ENCODE data around the gene PANX2. TPM values are rescaled to one million over a fixed set of nuclear protein-coding genes. Genes with fewer than 3 reads are reported as not detected.

PANX2 gene
- total RNA-seq, 1 experiment from 2014 or later, result 1.4 TPM

- peak; percentile 49 for DNase-seq (ENCODE audit: low spot score)
Measured at GRCh38 chr22:50184004-50184901, 13.7 kb downstream of the PANX2 start.

GRCh38 chr22:50184902-50185374 is 14.4 kb downstream of the PANX2 start:
- DNase-seq (ENCODE audit: low spot score), result no peak

- DNase-seq (ENCODE audit: low spot score), result peak; percentile 40
Measured at GRCh38 chr22:50185375-50186087, 15.0 kb downstream of the PANX2 start, which contains the start of gene TRABD. TRABD (plus strand) TSS chr22:50185913; CDS start chr22:50193061, 7,148 bp downstream.

- DNase-seq (ENCODE audit: low spot score), result no peak
Measured at GRCh38 chr22:50186181-50186714, 15.7 kb downstream of the PANX2 start.

DNA sequence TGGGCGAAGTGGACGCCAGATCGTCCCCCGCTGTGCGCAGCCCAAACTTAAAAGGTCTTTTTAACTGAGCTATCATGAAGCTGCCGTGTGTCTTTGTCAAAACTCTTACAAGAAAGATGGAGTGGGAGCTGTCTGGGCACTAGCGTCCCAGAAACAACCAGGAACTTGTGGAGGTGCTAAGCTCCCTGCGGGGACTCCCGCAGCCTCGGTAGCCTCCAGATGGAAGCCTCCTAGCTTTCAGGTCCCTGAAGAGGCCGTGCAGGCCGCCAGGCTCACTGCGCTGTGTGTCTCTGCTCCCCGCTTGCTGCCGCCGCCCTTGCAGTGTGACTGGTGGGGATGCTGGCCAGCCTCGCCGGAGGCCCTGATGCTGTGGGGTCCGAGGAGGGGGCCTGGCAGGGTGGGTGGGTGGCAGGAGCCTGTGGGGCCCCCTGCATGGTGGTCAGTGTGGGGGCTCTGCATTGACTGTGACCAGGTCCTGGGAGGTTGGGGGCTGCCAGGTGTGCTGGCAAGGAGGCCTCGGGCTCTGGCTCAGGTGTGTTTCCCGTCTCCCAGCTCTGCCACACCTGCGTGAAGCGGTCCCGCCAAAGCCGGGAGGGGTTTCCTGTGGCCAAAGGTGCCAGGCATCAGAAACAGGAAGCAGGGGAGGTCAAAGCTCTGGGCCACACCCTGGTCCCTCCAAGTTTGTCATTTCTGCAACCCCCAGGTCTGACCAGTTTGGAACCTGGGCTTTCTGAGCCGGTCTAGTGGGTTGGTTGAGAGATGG is 16.4 kb downstream of the PANX2 start:
- DNase-seq (ENCODE audit: low spot score), result no peak

DNA sequence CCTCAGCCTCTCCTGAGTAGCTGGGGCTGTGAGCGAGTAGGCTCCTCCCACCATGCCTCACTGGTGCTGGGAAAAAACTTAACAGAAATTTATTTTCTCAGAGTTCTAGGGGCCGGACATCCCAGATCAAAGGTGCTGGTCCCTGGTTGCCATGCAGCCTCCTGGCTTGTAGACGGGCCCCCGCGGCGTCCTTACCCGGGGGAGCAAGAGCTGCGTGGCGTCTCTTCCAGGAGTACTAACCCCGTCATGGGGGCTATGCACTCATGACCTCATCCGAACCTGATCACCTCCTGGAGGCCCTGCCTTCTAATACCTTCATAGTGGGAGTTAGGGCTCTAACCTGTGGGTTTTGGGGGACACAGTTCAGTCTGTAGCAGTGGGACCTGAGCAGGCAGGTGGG is 17.8 kb downstream of the PANX2 start:
- no peak for DNase-seq (ENCODE audit: low spot score)

DNA sequence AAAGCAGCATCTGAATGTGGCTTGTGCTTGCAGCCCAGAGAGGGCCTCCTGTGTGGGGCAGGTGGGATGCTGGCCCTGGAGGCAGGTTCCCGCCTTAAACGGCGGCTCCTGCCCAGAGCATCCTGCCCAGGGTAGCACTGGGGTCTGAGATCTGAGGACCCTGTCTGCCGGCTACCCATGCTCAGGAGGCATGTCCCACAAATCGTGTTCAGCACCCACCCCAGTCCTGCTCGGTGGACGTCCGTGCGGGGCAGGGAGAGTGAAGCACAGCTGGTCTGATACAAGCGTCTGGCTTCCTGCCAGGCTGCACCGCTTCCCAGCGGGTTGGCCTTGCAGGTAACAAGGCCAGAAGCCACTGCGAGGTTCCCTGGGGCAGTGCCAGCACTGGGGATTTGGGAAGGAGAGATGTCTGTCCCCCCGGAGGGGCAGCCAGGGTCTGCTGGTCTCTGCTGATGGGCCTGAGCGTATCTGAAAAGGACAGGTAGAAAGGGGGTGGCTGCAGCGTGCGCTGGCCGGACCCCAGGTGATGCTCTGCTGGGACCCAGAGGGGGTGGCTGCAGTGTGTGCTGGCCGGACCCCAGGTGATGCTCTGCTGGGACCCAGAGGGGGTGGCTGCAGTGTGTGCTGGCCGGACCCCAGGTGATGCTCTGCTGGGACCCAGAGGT is 18.8 kb downstream of the PANX2 start:
- DNase-seq (ENCODE audit: low spot score), result no peak

DNA sequence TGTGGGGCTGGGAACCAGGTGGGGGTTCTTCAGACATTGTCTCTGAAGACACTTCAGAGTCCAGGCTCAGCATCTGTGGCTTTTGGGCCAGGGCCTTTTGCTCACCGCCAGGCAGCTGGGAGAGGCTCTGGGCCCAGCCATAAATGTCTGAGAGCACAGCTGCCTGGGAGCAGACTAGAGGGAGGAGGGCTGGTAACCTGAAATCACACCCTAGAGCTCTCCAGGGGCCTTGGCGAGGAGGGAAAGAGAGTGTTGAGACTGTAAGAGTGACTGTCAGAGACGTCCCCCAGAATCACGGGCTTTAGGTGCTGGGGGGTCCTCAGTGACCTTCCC is 19.3 kb downstream of the PANX2 start:
- DNase-seq (ENCODE audit: low spot score), result no peak

GRCh38 chr22:50190182-50190940 is 19.8 kb downstream of the PANX2 start:
- DNase-seq (ENCODE audit: low spot score), result no peak

DNA sequence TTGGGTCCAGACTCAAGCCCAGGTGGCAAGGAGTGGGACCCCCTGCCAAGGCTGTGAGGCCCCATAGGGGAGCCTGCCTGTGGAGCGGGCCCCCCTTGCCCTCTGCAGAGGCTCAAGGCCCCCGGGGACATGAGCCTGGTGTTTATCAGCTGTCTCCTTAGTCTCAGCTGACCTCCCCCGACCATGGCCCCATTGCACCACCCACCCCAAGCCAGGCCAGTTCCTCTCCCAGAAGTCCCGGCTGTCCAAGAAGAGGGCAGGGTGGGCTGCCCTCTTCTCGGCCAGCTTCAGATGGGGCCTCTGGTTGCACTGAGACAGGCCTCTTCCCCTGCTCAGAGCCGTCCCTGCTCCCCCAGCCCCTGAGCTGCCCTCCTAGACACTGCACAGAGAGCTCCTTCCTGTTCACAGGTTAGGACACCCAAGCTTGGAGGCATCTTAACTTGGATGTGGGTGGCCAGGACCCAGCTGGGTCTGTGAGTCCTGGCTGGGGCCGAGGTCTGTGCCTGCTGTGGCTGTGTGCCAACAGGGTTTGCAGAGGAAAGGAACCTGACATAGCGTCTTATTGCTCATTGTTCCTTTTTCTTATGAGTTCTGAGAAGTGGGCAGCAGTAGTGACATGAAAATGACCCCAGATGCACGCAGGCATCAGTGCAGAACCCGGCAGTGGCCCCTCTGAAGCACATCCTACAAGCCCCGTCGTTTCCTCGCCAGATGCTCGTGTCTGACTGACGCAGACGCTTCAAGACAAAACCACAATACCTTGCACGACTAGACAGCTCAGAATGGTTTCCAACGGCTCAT is 20.6 kb downstream of the PANX2 start:
- DNase-seq (ENCODE audit: low spot score), result no peak

DNA sequence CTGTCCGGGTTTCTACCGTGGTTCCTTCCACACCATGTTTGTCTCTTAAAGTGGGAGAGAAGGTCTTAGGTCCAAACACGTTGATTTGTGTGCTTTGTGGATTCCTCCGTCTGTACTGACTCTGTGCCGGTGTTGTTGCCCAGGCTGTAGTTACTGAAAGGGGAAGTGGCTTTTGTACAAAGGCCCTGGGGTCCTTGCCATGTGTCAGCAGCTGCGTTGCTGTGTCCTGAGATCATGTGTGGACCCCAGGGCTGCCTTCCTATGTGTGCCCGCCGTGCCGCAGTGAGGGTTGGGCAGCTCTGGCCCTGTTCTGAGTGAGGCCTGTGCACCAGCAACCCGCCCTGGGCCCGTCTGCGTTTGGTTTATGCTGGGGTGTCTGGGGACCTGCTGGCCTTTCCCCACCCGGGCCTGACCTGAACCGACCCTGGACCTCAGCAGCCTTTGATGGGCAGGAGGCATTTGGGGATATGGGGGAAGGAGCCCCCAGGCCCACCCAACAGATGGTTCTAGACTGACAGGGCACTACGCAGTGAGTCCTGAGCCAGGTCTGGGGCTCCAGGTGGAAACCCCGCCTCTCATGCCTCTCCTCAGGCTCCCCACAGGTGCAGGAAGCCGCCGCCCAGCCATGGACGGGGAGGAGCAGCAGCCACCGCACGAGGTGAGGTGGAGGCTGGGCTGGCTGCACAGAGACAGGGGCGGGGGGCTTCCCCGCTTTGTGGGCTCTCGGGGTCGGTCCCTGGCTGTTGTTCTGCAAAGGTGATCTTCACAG is 22.1 kb downstream of the PANX2 start:
- DNase-seq (ENCODE audit: low spot score), result no peak

DNA sequence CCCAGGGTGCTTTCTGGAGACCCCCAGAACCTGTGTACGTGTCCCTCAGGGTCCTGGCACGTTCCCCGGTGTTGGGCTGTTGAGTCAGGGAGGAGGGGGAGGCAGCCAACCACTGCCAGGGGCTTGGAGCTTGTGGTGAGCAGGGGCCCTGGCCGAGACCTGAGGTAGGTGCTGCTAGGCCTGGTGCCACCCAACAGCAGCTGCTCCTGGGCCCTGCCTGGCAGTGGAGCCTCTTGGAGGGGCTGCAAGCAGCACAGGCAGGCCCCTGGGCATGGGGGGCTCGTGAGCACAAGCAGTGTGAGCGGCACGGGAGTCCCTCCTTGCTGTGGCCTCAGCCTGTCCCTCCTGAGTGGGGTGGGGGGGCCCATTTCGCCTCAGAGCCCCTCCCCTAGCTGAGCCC is 23.1 kb downstream of the PANX2 start:
- DNase-seq (ENCODE audit: low spot score), result no peak

DNA sequence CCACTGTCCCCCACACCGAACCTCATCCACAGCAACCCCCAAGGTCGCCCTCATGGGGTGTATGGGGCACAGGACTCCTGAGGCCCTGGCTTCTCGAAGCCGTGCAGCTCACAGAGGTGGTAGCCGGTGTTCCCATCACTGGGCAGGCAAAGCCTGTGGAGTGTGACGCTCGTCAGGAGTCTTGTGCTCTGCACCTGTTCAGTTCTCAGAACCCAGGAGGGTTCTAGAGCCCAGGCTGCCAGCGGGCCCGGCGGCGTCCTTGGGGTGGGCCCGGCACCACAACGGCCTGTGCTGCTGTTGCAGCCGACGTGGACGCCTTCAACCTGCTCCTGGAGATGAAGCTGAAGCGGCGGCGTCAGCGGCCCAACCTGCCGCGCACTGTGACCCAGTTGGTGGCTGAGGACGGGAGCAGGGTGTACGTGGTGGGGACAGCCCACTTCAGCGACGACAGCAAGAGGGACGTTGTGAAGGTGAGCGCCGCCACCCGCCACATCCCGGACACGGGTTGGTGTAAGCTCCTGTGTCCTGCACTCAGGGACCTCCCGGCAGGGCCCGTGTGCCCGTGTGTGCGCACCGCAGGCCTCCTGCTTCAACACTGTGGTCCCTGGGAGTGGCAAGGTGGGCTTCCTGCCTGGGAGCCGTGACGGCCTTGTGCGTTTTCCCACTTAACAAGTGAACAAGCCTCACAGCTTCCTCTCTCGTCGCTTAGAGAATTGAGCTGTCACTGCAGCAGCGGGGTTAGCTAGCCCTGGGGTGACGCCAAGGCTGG is 23.7 kb downstream of the PANX2 start:
- DNase-seq (ENCODE audit: low spot score), result no peak

DNA sequence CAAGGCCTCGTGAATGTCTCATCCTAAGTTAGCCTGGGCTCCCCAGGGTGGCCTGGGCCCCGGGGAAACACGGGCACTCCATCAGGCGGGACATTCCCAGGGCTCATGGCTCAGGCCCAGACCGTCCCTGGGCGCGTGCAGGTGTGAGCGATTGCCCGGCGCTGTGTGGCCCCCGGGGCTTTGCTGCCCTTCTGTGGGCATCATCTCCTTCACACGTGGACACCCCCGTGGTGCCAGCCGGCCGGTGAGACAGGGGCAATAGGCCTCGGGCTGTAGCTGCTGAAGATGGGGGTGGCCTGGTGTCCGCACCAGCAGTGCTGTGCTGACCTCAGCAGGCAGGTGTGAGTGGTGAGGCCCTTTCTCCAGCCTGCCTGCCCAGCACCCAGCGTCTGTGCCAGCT is 25.7 kb downstream of the PANX2 start:
- DNase-seq (ENCODE audit: low spot score), result no peak

DNA sequence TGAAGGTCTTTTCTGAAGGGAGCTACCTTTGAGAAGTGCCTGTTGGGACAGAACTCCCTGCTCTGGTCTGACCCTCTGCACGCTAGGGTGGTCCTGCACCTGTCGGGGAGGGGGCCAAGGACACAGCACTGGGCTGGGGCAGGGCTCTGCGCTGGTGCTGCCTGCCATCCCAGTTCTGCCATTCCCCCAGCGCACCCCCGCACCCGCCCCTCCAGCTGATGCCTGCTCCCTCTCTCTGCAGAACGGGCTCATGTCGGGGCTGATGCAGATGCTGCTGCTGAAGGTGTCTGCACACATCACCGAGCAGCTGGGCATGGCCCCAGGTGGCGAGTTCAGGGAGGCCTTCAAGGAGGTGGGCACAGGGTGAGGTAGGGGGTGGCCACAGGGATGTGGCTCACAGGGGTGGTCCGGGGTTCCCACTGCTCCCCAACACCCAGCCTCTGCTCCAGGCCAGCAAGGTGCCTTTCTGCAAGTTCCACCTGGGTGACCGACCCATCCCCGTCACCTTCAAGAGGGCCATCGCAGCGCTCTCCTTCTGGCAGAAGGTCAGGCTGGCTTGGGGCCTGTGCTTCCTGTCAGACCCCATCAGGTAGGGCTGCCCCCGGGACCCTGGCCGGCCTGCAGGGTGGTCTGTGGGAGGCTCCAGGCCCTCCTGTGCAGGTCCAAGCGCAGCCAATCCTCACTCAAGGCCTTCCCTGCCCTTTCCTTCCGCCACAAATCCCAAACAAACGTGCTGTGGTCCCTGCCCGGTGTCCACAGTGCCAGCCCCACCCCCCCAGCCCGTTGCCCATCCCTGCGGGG is 26.7 kb downstream of the PANX2 start:
- no peak for DNase-seq (ENCODE audit: low spot score)

- DNase-seq (ENCODE audit: low spot score), result no peak
Measured at GRCh38 chr22:50197856-50198623, 27.5 kb downstream of the PANX2 start.

DNA sequence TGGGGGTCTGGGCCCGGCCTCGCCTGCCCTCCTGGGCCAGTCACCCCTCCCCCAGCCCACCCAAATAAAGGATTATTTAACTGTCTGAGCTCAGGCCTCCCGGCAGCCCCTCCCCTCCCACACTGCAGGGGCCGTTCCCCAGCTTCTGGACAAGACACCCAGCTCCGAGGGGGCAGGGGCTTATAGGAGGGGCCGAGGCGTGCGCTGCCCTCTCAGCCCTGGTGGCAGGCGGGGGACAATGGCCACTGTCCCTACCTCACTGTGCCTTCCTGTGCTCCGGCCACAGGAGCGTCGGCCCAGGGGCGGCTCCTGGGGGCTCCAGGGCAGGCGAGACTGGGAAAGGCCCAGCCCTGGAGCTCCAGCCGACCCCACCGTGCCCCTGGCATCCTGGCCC is 28.1 kb downstream of the PANX2 start:
- DNase-seq (ENCODE audit: low spot score), result no peak

Measured in A172 (cell line).